GM18873 (cell line): ENCODE results near the gene CASP12.

Experiments
- ATAC-seq: cut with Tn5 transposase; IDR thresholded peaks from one replicate; pipeline ENCODE4 v1.9.1; 2021; ENCODE audit warnings: mild to moderate bottlenecking, moderate library complexity, moderate number of reproducible peaks; ENCODE audit not compliant: unreplicated experiment, low FRiP score

The CASP12 gene

DNA sequence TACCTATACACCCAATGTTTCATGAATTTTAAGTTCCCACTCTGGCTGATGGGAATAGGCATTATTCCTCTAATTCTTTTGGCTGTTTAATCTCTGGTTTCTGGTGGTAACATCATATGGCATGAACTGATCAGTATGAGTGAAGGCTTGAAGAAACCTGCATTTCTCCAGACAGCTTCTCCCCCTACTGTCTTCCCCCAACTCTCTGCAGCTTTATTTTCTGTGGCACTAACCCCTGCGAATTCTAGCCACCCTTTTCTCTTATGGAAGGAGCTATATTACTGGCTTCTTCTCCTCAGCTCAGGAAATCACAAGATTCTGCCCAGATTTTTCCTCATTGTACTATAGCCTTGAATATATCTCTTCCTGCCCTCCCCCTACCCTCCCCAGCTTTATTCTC, 57.1 kb downstream of the CASP12 start:
- ATAC-seq, result no peak

- ATAC-seq, result no peak
Observed at GRCh38 chr11:104837969-104838639, 60.2 kb downstream of the CASP12 start.

DNA sequence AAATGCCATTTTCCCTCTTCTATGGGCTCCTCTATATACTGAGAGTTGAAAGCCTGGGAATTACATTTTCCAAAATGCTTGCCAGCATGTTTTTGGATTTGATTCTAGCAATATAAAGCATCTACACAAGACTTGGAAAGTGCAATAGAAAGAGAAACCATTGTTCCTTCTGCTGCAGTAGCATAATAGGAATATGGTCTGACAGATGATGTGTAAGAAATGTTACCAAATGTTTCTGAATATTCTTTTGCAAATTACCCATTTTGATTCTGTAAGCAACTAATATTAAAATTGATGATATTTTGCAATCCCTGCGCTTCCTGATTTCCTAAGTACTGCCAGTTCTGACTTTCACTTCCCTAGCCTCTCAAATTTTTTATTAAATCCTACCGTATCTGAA, 61.6 kb downstream of the CASP12 start:
- ATAC-seq, result no peak
